Lower leg skin (tissue), 4 donors: ENCODE measurements around the gene CACNA1S. TPM values are rescaled to one million over a fixed set of nuclear protein-coding genes. Genes with fewer than 3 reads are reported as not detected.

Experiments used
- DNase-seq, 2 donors: peaks; one replicate each; pipeline ENCODE4 v3.0.0-alpha.2; 2019; ENCODE audit warnings: low spot score in 2 of 2
- H3K4me3 ChIP-seq: fragments of 200-600 bp; sonication (generic); 2 replicates; pipeline ENCODE4 v1.5.1; 2017; ENCODE audit warnings: mild to moderate bottlenecking, low read depth; ENCODE audit not compliant: poor library complexity, severe bottlenecking
- POLR2A ChIP-seq, 2 donors: fragments of 450-650 bp; IDR thresholded peaks; one replicate each; pipeline ENCODE4 v1.6.1; 2016 to 2017; ENCODE audit warnings: antibody characterized with exemption in 2 of 2, mild to moderate bottlenecking in 1 of 2, moderate library complexity in 1 of 2
- WGBS, 2 donors: methylation state at CpG; one replicate each; pipeline ENCODE4 v1.1.5; 2018; 5-methylcytosine and 5-hydroxymethylcytosine counted together
- intact Hi-C: fragments of 100-400 bp; cut with DNase I; formaldehyde crosslinking; loops from one replicate; pipeline ENCODE4 v1.15.0; 2023; ENCODE audit warnings: low total_unique reads
- total RNA-seq, 4 donors: library from RNA; depleted of rRNA; stranded (reverse); fragments of >200 nt; gene quantifications; one replicate each; pipeline ENCODE4 v1.1.0, GENCODE V29; 2016
- TF ChIP-seq, protein P1 (sequence below), 3 donors: fragments of 450-650 bp; IDR thresholded peaks; one replicate each; pipeline ENCODE4 v1.5.1; 2016; ENCODE audit warnings: antibody characterized with exemption in 3 of 3, mild to moderate bottlenecking in 3 of 3, moderate library complexity in 2 of 3

CACNA1S gene
- total RNA-seq, 4 donors from 2014 or later: 0.04 TPM; not detected in 3

DNA sequence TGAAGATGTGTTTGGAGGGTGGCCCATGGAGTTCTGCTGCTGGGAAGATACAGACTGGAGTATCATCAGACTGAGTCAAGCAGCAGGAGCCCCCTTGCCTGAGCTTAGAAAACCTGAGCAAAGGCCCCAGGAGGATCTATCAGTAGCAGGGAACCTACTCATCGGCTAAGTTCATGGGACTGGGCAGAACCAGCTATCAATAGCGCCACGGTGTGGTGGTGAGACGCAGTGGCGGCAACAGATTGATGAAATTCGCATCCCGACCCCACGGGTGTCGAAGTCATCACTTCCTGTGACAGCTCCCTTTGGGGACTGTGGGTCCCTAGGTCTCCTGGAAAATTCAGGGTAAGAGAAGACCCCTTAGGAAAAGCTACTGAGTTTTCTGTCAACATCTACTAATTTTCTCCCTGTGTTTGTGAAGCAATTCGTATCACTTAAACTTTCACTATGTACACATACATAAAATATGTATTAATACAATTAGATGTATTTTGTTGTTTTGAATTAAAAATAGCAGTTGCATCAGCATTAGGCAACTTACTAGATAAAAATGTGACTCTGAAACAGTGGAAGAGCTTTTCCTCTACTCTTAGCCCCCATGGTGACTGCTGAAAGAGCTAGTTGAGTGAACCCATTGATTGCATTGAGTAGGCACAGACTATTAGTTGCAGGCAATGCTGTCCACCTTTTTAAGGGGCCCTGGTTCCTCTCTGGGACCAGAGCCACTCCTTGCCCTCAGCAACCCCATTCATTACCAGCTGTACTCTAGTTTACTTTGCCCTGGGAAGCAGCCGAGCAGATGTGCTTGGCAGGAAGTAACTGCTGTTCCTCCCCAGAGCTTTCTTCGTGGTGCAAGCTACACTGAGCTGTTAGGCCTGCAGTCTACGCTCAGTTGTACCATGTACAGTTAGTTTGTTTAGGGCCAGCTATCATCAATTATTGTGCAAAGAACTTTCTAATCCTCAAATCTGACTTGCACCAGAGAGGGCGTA, 7.3 kb upstream of the CACNA1S start:
- WGBS, 2 donors: 43 to 46% methylated on average over 14 of the region's 14 CpGs
- DNase-seq: no peak
- intact Hi-C loops: loop anchor here (5.0 kb wide), 1 partner anchor 147 kb away; no protein-coding TSS in a partner anchor
- no peak overlapping the region for H3K4me3 ChIP-seq
- TF ChIP-seq, protein P1, sequence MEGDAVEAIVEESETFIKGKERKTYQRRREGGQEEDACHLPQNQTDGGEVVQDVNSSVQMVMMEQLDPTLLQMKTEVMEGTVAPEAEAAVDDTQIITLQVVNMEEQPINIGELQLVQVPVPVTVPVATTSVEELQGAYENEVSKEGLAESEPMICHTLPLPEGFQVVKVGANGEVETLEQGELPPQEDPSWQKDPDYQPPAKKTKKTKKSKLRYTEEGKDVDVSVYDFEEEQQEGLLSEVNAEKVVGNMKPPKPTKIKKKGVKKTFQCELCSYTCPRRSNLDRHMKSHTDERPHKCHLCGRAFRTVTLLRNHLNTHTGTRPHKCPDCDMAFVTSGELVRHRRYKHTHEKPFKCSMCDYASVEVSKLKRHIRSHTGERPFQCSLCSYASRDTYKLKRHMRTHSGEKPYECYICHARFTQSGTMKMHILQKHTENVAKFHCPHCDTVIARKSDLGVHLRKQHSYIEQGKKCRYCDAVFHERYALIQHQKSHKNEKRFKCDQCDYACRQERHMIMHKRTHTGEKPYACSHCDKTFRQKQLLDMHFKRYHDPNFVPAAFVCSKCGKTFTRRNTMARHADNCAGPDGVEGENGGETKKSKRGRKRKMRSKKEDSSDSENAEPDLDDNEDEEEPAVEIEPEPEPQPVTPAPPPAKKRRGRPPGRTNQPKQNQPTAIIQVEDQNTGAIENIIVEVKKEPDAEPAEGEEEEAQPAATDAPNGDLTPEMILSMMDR (IDR thresholded peaks at IDR 0.05): no peak
- no peak for TF ChIP-seq POLR2A (IDR thresholded peaks at IDR 0.05)

DNA sequence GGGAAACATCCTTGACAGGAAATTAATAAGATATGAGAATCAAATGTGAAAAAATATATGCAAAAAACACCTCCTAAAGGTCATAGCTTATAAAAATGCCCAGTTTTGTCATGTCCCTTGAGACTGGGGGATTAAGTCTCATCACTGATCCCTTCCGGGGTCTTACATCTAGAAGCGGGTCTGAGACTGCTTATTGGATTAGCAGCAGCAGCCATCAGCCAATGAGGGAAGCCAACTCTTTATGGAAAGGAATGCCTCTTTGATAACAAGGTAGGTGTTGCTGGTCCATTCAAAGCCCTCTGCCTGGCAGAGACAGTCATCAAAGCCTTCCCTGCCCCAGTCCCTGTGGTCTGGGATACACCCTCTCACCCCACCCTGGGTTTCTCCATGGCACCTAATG, 3.9 kb upstream of the CACNA1S start:
- intact Hi-C loops: loop anchor here (5.0 kb wide), 1 partner anchor 144 kb away; no protein-coding TSS in a partner anchor
- 90 to 100% methylated on average over 2 of the region's 2 CpGs for WGBS, 2 donors
- H3K4me3 ChIP-seq: no peak overlapping the region
- DNase-seq: no peak
- TF ChIP-seq, protein P1 (IDR thresholded peaks at IDR 0.05): no peak
- TF ChIP-seq POLR2A (IDR thresholded peaks at IDR 0.05): no peak

DNA sequence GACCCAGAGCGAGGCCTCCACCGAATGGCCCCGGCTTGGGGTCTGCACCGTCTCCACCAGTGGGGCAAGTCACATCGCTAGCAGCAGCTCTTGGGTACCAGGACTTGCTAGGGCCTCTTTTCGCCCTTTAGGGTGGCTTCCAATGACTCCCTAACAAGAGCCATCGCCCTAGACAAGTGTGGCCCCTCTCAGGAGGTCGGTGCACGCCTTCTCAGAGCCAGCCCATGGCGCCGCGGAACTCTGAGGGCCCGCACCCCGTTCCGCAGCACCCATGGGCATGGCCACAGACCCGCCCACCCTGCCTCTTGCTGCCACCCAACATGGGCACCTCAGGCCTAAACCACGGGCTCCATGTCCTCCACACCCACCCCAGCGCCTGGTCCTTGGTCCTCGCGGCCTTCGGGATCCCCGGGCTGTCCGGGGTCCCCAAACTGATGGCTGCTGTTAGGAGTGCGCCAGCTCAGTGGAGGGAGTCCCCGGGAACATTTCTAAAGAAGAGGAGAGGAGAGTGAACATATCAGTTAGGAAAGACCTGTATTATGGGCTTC, 3.2 kb upstream of the CACNA1S start:
- no peak for DNase-seq
- no peak overlapping the region for H3K4me3 ChIP-seq
- TF ChIP-seq, protein P1 (IDR thresholded peaks at IDR 0.05): no peak
- TF ChIP-seq POLR2A (IDR thresholded peaks at IDR 0.05): no peak
- 94% methylated on average over 20 to 24 of the region's 25 CpGs for WGBS, 2 donors
- intact Hi-C loops: loop anchor here (5.0 kb wide), 1 partner anchor 143 kb away; no protein-coding TSS in a partner anchor

DNA sequence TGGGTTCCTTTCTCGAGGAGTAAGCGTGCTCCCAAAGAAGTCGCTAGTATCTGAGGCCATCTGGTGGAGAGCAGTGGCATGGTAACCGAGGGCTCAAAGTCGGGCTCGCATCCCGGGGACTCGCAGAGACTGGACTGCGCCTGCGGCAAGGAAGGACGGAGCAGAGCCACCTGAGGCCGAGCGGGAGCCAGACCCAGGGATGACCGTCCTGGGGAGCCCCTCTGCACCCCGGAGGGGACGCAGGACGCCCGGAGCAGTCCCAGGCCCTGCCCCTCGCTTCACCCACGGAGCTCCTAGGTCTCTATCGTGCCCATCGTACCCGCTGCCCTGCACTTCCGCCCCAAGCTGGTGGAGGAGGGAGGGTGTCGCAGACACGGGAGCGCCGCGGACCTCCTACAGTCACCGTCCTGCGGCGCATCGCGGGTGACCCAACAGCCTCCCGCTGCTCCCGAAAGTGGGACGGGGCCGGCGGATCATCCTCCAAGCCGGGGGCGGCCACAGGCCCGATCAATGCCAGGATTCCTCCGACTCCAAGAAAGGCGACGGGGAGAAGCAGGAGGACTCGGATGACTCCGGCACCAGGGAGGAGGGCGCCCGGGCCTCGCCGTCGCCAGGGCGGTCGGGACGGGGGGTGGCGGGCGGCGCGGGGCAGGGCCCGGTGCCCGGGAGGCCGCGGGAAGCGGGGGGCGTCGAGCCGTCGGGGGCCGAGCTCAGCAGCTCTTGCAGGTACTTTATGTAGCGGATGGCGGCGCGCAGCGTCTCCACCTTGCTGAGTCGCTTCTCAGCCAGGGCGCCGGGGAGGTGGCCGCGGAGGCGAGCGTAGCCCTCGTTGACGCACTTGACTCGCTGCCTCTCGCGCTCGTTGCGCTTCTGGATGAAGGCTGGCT, 2.3 kb upstream of the CACNA1S start:
- WGBS, 2 donors: 4 to 7% methylated on average over 29 to 52 of the region's 88 CpGs
- peak; percentile 82 to 97 for DNase-seq
- no peak for TF ChIP-seq POLR2A (IDR thresholded peaks at IDR 0.05)
- TF ChIP-seq, protein P1 (IDR thresholded peaks at IDR 0.05): peak in 2 of 3 donors; percentile 10 to 49
- H3K4me3 ChIP-seq: peak overlapping the region; percentile 32
- intact Hi-C loops: loop anchor here (5.0 kb wide), 1 partner anchor 142 kb away; no protein-coding TSS in a partner anchor

DNA sequence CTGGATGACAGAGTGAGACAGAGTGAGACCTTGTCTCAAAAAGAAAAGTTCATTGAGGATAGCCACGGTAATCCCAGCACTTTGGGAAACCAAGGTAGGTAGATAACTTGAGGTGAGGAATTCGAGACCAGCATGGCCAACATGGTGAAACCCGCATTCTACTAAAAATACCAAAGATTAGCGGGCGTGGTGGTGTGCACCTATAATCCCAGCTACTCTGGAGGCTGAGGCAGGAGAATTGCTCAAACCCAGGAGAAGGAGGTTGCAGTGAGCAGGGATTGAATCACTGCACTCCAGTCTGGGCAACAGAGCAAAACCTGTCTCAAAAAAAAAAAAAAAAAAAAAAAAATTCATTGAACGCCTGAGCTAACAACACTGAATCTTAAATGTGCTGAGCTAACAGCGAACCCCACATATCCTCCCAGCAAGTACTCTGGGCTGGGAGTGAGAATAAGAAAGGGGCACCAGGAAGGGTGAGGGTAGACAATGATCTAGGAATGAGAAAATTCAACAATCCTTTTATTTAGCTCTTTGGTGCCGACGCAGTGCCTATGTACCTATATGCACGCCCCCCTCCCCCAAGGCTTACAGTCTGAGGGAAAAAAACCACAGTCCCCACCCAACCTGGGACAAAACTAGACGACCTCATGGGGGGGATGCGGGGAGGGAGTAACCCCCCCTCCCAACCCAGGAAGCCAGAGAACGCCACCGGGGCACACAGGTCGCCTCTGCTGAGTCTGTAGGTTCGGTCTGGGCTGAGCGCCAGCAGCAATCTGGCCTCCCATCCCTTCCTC, 1.4 kb upstream of the CACNA1S start:
- no peak for TF ChIP-seq POLR2A (IDR thresholded peaks at IDR 0.05)
- TF ChIP-seq, protein P1 (IDR thresholded peaks at IDR 0.05): no peak
- intact Hi-C loops: no loop called here
- DNase-seq: no peak
- H3K4me3 ChIP-seq: no peak overlapping the region
- 36 to 42% methylated on average over 16 to 17 of the region's 17 CpGs for WGBS, 2 donors
